HG03108 (cell line): ENCODE data around the gene PDE6C.

Experiments used
- ATAC-seq: cut with Tn5 transposase; IDR thresholded peaks from one replicate; pipeline ENCODE4 v1.9.1; 2021; ENCODE audit warnings: moderate library complexity; ENCODE audit not compliant: unreplicated experiment

The PDE6C gene

GRCh38 chr10:93593749-93594148 lies 18.6 kb upstream of the PDE6C start:
- no peak for ATAC-seq

- ATAC-seq, result no peak
Observed at GRCh38 chr10:93594518-93594917, 17.8 kb upstream of the PDE6C start.

- ATAC-seq, result no peak
Observed at GRCh38 chr10:93595378-93596161, 16.8 kb upstream of the PDE6C start.

GRCh38 chr10:93596539-93596938 lies 15.8 kb upstream of the PDE6C start:
- no peak for ATAC-seq

- ATAC-seq, result no peak
Observed at GRCh38 chr10:93597075-93597599, 15.2 kb upstream of the PDE6C start.

GRCh38 chr10:93598157-93598556 lies 14.2 kb upstream of the PDE6C start:
- no peak for ATAC-seq

- no peak for ATAC-seq
Observed at GRCh38 chr10:93599335-93599734, 13.0 kb upstream of the PDE6C start.

- no peak for ATAC-seq
Observed at GRCh38 chr10:93599778-93600177, 12.6 kb upstream of the PDE6C start.

GRCh38 chr10:93600446-93601145 lies 11.7 kb upstream of the PDE6C start:
- no peak for ATAC-seq

- ATAC-seq, result no peak
Observed at GRCh38 chr10:93601146-93601773, 11.1 kb upstream of the PDE6C start, which contains the start of gene RBP4. RBP4 (minus strand) TSS chr10:93601235; CDS start chr10:93601028, 207 bp downstream.

- no peak for ATAC-seq
Observed at GRCh38 chr10:93601774-93602162, 10.6 kb upstream of the PDE6C start.

GRCh38 chr10:93603023-93603422 lies 9.3 kb upstream of the PDE6C start:
- no peak for ATAC-seq

GRCh38 chr10:93604146-93604545 lies 8.2 kb upstream of the PDE6C start:
- ATAC-seq, result no peak

- no peak for ATAC-seq
Observed at GRCh38 chr10:93608421-93608820, 3.9 kb upstream of the PDE6C start.

- no peak for ATAC-seq
Observed at GRCh38 chr10:93613126-93613525, 789 bp downstream of the PDE6C start.

GRCh38 chr10:93614101-93614825 lies 1.9 kb downstream of the PDE6C start:
- ATAC-seq, result no peak

GRCh38 chr10:93615576-93616235 lies 3.4 kb downstream of the PDE6C start:
- no peak for ATAC-seq

GRCh38 chr10:93620925-93621324 lies 8.6 kb downstream of the PDE6C start:
- ATAC-seq, result no peak

GRCh38 chr10:93622942-93623341 lies 10.6 kb downstream of the PDE6C start:
- ATAC-seq, result no peak

GRCh38 chr10:93628858-93629257 lies 16.5 kb downstream of the PDE6C start:
- ATAC-seq, result no peak
